ENCODE measurements around the gene MRGPRD.

The MRGPRD gene

DNA sequence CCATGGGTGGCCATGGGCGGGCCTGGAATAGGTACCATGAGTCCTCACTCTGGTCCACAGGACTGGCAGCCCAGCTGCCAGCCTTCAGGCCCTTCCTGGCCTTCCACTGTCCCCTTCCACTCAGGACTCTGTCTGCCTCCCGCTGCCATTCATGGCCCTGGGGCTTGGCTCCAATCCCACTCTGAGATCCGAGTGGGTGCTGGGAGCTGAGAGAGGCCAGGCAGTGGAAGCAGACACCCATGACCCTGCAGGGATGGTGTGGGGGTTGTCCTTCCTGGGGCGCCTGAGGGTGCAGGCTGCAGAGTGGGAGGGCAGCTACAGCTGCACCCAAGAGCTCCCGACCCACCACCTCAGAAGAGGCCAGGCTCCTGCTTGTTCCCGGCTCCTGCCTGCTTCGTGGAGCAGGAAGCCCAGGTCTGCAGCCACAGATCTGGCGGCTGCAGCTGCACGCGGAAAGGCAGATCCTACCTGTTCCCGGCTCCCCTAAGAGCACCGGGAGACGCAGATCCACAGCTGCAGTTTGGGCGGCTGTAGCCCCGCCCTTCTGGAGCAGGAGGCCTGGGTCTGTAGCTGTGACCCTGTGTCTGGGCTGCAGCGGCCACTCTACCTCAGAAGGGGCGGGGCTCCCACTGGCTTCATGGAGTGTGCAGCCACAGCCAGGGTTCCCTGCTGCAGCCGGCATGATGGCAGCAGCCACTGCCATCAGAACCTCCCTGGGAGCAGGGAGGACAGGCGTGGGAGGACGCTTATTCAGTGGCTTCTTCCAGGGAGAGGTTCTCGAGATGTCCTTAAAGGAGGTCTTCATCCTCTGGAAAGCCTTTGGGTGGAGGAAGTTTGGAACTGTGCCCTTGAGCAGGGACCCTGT is 49.6 kb downstream of the MRGPRD start:
- Histone ChIP-seq H3K4me1 (ENCODE audit: control insufficient read depth in 2 of 2, insufficient read depth in 1 of 2, low read depth in 1 of 2, low read length in 2 of 2) (no peaks in the 10 kb centered on the region), H3K4ac (ENCODE audit: low read length) (no peak overlapping the region), H4K8ac (ENCODE audit: low read depth, low read length) (no peak overlapping the region), H3K4me2 (ENCODE audit: insufficient read depth, low read length, poor library complexity, severe bottlenecking) (no peak overlapping the region), H2BK12ac (ENCODE audit: low read length) (no peak overlapping the region), H2AK5ac (ENCODE audit: low read depth, low read length) (no peak overlapping the region), H3K27ac (replicated peaks; ENCODE audit: low read length) (no peak overlapping the region), H3K9ac (ENCODE audit: low read depth, low read length, poor library complexity) (peak overlapping the region; percentile 50), H2AFZ (ENCODE audit: low read length) (no peak overlapping the region), H2BK120ac (ENCODE audit: low read depth, low read length) (no peak overlapping the region), H3K14ac (ENCODE audit: low read length) (no peak overlapping the region), H3K36me3 (replicated peaks in 1 of 2; ENCODE audit: control insufficient read depth in 2 of 2, insufficient read depth in 2 of 2, low read length in 2 of 2) (peaks cover 18 to 88% of the 10 kb centered on the region in 2 donors), H3K4me3 (ENCODE audit: low read length in 2 of 2) (no peak overlapping the region), H2BK15ac (ENCODE audit: low read length) (no peak overlapping the region), H3K18ac (ENCODE audit: low read length) (no peak overlapping the region), H3K9me3 (replicated peaks in 1 of 2; ENCODE audit: control insufficient read depth in 2 of 2, insufficient read depth in 1 of 2, low read depth in 1 of 2, low read length in 2 of 2) (peaks cover 0 to 7% of the 10 kb centered on the region in 2 donors), H3K23ac (ENCODE audit: low read depth, low read length, poor library complexity) (no peak overlapping the region), H4K91ac (ENCODE audit: low read depth, low read length, poor library complexity) (no peak overlapping the region), H3K79me1 (ENCODE audit: low read depth, low read length) (peaks cover 1% of the 10 kb centered on the region), H3K27me3 (ENCODE audit: control insufficient read depth in 3 of 3, insufficient read depth in 3 of 3, low read depth in 1 of 3, low read length in 3 of 3) (no peaks in the 10 kb centered on the region), H2BK5ac (ENCODE audit: low read length) (no peak overlapping the region)
- WGBS, 2 donors (ENCODE audit: extremely low coverage in 2 of 2, insufficient read length in 2 of 2, insufficient replicate concordance in 1 of 2) = no CpG with 5 or more reads among the region's 21 CpGs
- no peak for DNase-seq (ENCODE audit: low spot score)
